ENCODE results near the gene LIN7B.

GRCh38 chr19:49161987-49162386, 47.8 kb downstream of the LIN7B start:
- no peak for TF ChIP-seq GATA3 (IDR thresholded peaks at IDR 0.05; ENCODE audit: low read depth, low read length)
- TF ChIP-seq GATA2 (IDR thresholded peaks at IDR 0.05; ENCODE audit: low read depth, low read length): no peak
